Neural progenitor cell (in vitro differentiated cells): ENCODE data around the gene DNPEP. TPM values are rescaled to one million over a fixed set of nuclear protein-coding genes. Genes with fewer than 3 reads are reported as not detected.
A peak's percentile ranks its signal among the peaks of the same experiment; 100 is the strongest.

Experiments
- DNase-seq: peaks from one replicate; pipeline ENCODE4 v3.0.0-alpha.2; 2016; ENCODE audit warnings: low spot score
- H2AFZ ChIP-seq: fragments of 200-600 bp; sonication (generic); replicated peaks from 2 replicates; pipeline ENCODE4 v1.6.1; 2016; ENCODE audit warnings: antibody characterized with exemption
- H3F3A ChIP-seq: fragments of 200-600 bp; sonication (generic); 2 replicates; pipeline ENCODE4 v1.6.1; 2016; ENCODE audit warnings: antibody characterized with exemption, low read depth
- H3K27ac ChIP-seq: fragments of 200-600 bp; sonication (generic); 2 replicates; pipeline ENCODE4 v1.5.1; 2016; ENCODE audit warnings: mild to moderate bottlenecking
- H3K27me3 ChIP-seq: fragments of 200-600 bp; sonication (generic); 2 replicates; pipeline ENCODE4 v1.6.1; 2016; ENCODE audit warnings: mild to moderate bottlenecking, moderate library complexity
- H3K36me3 ChIP-seq: fragments of 200-600 bp; sonication (generic); 2 replicates; pipeline ENCODE4 v1.5.1; 2016
- H3K4me1 ChIP-seq: fragments of 200-600 bp; sonication (generic); 2 replicates; pipeline ENCODE4 v1.6.1; 2016; ENCODE audit warnings: mixed run types
- H3K4me2 ChIP-seq: fragments of 200-600 bp; sonication (generic); 2 replicates; pipeline ENCODE4 v1.6.1; 2016
- H3K4me3 ChIP-seq: fragments of 200-600 bp; sonication (generic); 2 replicates; pipeline ENCODE4 v1.5.1; 2016
- H3K79me2 ChIP-seq: fragments of 200-600 bp; sonication (generic); 2 replicates; pipeline ENCODE4 v1.6.1; 2016; ENCODE audit warnings: low read depth
- H3K9ac ChIP-seq: fragments of 200-600 bp; sonication (generic); 2 replicates; pipeline ENCODE4 v1.6.1; 2016
- H3K9me3 ChIP-seq: fragments of 200-600 bp; sonication (generic); 2 replicates; pipeline ENCODE4 v1.5.1; 2016; ENCODE audit warnings: low read depth
- H4K20me1 ChIP-seq: fragments of 200-600 bp; sonication (generic); 2 replicates; pipeline ENCODE4 v1.6.1; 2016; ENCODE audit warnings: low read depth
- H3K27ac Mint-ChIP-seq: 3 replicates; pipeline ENCODE4 v1.8.0; 2021; ENCODE audit warnings: mixed read lengths
- H3K27me3 Mint-ChIP-seq: 2 replicates; pipeline ENCODE4 v1.8.0; 2022; ENCODE audit warnings: low read depth, mild to moderate bottlenecking, inconsistent platforms, moderate library complexity, mixed read lengths; ENCODE audit not compliant: insufficient read depth
- H3K36me3 Mint-ChIP-seq: 3 replicates; pipeline ENCODE4 v1.8.0; 2021; ENCODE audit warnings: mixed read lengths
- H3K4me1 Mint-ChIP-seq: 3 replicates; pipeline ENCODE4 v1.8.0; 2021; ENCODE audit warnings: mixed read lengths
- H3K4me3 Mint-ChIP-seq: 3 replicates; pipeline ENCODE4 v1.8.0; 2021; ENCODE audit warnings: mild to moderate bottlenecking, moderate library complexity, mixed read lengths
- H3K9me3 Mint-ChIP-seq: 3 replicates; pipeline ENCODE4 v1.8.0; 2020; ENCODE audit warnings: mixed read lengths
- EZH2 ChIP-seq: fragments of 200-600 bp; sonication (generic); IDR thresholded peaks from 2 replicates; pipeline ENCODE4 v1.6.1; 2017; ENCODE audit warnings: antibody characterized with exemption, mild to moderate bottlenecking, moderate library complexity
- EZH2phosphoT487 ChIP-seq: fragments of 200-600 bp; sonication (generic); IDR thresholded peaks from 2 replicates; pipeline ENCODE4 v1.6.1; 2017; ENCODE audit warnings: antibody characterized with exemption
- total RNA-seq: library from RNA; depleted of rRNA; stranded (reverse); fragments of >200 nt; gene quantifications from 2 replicates; pipeline ENCODE4 v1.2.3, GENCODE V29; 2015; ENCODE audit warnings: low replicate concordance
- TF ChIP-seq, protein P1 (sequence below): fragments of 200-600 bp; sonication (generic); IDR thresholded peaks from 2 replicates; pipeline ENCODE4 v1.5.1; 2017; ENCODE audit warnings: antibody characterized with exemption, mild to moderate bottlenecking

DNPEP gene
- total RNA-seq, 1 donor from 2014 or later, result 120 TPM

DNA sequence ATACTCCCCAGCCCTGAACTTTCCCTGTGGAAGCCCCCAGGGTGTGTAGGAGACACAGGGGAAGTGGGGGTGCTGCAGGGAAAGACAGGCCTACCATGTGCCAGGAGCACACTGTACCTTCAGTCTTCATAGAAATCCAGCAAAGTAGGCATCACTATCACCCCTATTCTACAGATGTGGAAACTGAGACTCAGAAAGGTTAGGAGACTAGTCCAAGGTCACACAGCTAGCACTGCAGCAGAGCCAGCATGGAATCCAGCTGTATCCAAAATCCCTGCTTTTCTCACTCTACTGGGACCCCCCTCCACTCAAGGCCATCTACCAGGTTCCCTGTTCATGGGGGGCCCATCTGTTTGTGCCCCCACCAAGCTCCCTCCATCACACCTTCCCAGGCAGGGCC is 6.8 kb downstream of the DNPEP start:
- no peaks in the 10 kb centered on the region for H3K36me3 ChIP-seq
- no peaks in the 10 kb centered on the region for H3K27me3 Mint-ChIP-seq
- H3K4me3 ChIP-seq, result no peak overlapping the region
- H3F3A ChIP-seq, result peaks cover 17% of the 10 kb centered on the region
- H3K9ac ChIP-seq, result no peak overlapping the region
- no peak for TF ChIP-seq EZH2phosphoT487
- TF ChIP-seq, protein P1, sequence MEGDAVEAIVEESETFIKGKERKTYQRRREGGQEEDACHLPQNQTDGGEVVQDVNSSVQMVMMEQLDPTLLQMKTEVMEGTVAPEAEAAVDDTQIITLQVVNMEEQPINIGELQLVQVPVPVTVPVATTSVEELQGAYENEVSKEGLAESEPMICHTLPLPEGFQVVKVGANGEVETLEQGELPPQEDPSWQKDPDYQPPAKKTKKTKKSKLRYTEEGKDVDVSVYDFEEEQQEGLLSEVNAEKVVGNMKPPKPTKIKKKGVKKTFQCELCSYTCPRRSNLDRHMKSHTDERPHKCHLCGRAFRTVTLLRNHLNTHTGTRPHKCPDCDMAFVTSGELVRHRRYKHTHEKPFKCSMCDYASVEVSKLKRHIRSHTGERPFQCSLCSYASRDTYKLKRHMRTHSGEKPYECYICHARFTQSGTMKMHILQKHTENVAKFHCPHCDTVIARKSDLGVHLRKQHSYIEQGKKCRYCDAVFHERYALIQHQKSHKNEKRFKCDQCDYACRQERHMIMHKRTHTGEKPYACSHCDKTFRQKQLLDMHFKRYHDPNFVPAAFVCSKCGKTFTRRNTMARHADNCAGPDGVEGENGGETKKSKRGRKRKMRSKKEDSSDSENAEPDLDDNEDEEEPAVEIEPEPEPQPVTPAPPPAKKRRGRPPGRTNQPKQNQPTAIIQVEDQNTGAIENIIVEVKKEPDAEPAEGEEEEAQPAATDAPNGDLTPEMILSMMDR, result no peak
- no peak for TF ChIP-seq EZH2
- H3K9me3 ChIP-seq, result no peaks in the 10 kb centered on the region
- H3K27ac ChIP-seq, result no peak overlapping the region
- H3K4me3 Mint-ChIP-seq, result no peak overlapping the region
- peaks cover 14% of the 10 kb centered on the region for H3K4me1 ChIP-seq
- H4K20me1 ChIP-seq, result peaks cover 3% of the 10 kb centered on the region
- H3K79me2 ChIP-seq, result no peaks in the 10 kb centered on the region
- peak overlapping the region; percentile 53 for H3K27ac Mint-ChIP-seq
- no peak overlapping the region for H3K4me2 ChIP-seq
- H3K36me3 Mint-ChIP-seq, result peaks cover 24% of the 10 kb centered on the region
- peaks cover 8% of the 10 kb centered on the region for H3K4me1 Mint-ChIP-seq
- no peak overlapping the region for H2AFZ ChIP-seq
- no peak for DNase-seq
- no peaks in the 10 kb centered on the region for H3K9me3 Mint-ChIP-seq
- no peaks in the 10 kb centered on the region for H3K27me3 ChIP-seq

DNA sequence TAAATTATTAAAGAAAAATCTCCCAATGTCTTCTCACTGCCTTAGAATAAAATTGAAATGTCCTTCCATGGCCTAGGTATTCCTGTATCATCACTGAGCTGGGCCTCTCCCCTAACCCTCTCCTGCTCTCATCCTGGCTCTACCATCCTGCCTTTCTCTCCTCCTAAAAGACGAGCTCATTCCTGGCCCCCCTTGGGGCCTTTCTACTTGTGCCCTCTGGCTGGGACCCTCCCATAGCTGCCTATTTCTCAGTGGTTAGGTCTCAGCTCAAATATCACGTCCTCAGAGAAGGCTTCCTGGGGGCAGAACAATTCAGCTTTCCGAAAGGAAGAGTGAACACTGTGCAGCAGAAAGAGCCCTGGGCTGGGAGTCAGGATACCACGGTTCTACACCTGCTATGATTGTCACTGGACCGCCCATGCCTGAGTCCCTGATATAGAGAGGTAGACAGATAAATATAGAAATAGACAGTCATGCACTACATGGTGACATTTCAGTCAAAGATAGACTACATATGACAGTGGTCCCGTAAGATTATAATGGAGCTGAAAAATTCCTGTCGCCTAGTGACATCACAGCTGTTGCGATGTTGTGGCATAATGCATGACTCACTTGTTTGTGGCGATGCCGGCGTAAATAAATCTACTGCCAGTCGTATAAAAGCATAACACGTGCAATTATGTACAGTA is 9.4 kb downstream of the DNPEP start:
- Histone ChIP-seq H3K9ac (no peak overlapping the region), H3K27ac (peak overlapping the region; percentile 73), H3K36me3 (no peaks in the 10 kb centered on the region), H3K27me3 (no peaks in the 10 kb centered on the region), H4K20me1 (peaks cover 3% of the 10 kb centered on the region), H3K4me3 (peak overlapping the region; percentile 16), H3K9me3 (no peaks in the 10 kb centered on the region), H2AFZ (no peak overlapping the region), H3K4me2 (peak overlapping the region; percentile 72), H3K4me1 (peaks cover 14% of the 10 kb centered on the region), H3K79me2 (no peaks in the 10 kb centered on the region), H3F3A (peaks cover 17% of the 10 kb centered on the region)
- DNase-seq, result peak; percentile 76
- peaks cover 8% of the 10 kb centered on the region for H3K4me1 Mint-ChIP-seq
- H3K36me3 Mint-ChIP-seq, result peaks cover 31% of the 10 kb centered on the region
- peak overlapping the region; percentile 70 for H3K27ac Mint-ChIP-seq
- no peak overlapping the region for H3K4me3 Mint-ChIP-seq
- H3K27me3 Mint-ChIP-seq, result no peaks in the 10 kb centered on the region
- no peak for TF ChIP-seq EZH2
- TF ChIP-seq, protein P1, result no peak
- no peak for TF ChIP-seq EZH2phosphoT487
- no peaks in the 10 kb centered on the region for H3K9me3 Mint-ChIP-seq

DNA sequence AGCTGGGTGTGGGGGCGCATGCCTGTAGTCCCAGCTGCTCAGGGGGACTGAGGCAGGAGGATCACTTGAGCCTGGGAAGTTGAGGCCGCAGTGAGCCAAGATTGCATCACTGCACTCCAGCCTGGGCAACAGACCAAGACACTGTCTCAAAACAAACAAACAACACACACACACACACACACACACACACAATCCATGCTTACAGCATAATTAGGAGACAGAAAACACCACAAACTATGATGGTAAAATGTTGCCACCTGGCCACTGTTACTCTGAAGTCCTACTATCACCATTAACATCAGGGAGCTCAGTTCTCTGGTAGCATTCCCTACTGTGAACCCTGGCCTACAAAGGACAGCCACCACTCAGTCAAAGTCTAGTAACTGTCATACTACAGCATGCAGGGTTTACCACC is 18.3 kb downstream of the DNPEP start:
- Histone ChIP-seq H4K20me1 (no peaks in the 10 kb centered on the region), H3K27ac (no peak overlapping the region), H2AFZ (no peak overlapping the region), H3K4me2 (no peak overlapping the region), H3K79me2 (no peaks in the 10 kb centered on the region), H3K4me1 (no peaks in the 10 kb centered on the region), H3K9ac (no peak overlapping the region), H3K36me3 (no peaks in the 10 kb centered on the region), H3K9me3 (no peaks in the 10 kb centered on the region), H3K4me3 (no peak overlapping the region), H3F3A (no peaks in the 10 kb centered on the region), H3K27me3 (no peaks in the 10 kb centered on the region)
- Mint-ChIP-seq H3K27ac (no peak overlapping the region), H3K27me3 (no peaks in the 10 kb centered on the region), H3K4me3 (no peak overlapping the region), H3K36me3 (peaks cover 12% of the 10 kb centered on the region), H3K4me1 (peaks cover 6% of the 10 kb centered on the region), H3K9me3 (no peaks in the 10 kb centered on the region)
- no peak for DNase-seq
- TF ChIP-seq EZH2, result no peak
- TF ChIP-seq EZH2phosphoT487, result no peak
- TF ChIP-seq, protein P1, result no peak
